D721Med (cell line): ENCODE measurements around the gene PALM3.
A peak's percentile ranks its signal among the peaks of the same experiment; 100 is the strongest.

Experiments used
- DNase-seq: peaks from one replicate; pipeline ENCODE4 v3.0.0; 2011; ENCODE audit warnings: low spot score; ENCODE audit not compliant: insufficient read length
- FAIRE-seq: peaks from 2 replicates; lab custom pipeline; 2011; peaks lifted over from hg19 to GRCh38; lab: Jason Lieb, UNC
- TF ChIP-seq, protein P1 (sequence below): IDR thresholded peaks from 2 replicates; pipeline ENCODE4 v1.5.1; 2012; ENCODE audit warnings: mild to moderate bottlenecking, control low read depth; ENCODE audit not compliant: insufficient read depth; ENCODE audit errors: missing control alignments

PALM3 gene

DNA sequence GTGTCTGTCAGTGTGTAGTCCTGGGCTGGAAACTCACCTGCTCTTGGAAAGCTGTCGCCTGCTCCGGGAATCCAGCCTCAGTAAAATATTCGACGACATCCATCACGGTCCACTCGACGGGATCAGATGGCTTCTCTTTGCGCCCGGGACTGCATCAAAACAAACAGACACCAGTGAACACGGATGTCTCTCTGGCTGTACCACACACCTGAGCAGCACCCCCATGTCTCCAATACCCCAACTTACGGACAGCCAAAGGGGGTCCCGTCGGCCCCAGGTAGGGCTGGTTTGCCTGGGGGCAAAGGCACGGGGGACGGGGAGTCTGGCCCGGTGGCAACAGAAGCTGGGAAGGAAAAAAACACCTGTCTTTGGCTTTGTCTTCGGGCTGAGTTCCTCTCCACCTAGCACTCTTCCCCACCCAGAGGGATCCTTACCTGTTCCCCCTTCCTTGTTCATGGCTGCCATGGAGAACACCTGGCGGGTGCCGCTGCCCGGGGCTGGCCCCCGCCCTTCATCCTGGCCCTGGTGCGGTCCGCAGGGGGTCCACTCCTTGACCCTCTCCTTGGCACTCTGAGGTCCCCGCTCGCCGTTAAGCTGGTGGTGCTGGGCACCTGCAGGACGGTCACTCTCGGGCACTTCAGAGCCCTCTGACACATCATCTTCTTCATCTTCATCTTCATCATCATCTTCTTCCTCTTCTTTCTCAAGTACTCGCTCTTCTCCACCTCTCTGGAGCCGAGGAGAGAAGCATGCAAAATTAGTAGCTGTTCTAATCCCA, 26.9 kb upstream of the PALM3 start:
- TF ChIP-seq, protein P1, sequence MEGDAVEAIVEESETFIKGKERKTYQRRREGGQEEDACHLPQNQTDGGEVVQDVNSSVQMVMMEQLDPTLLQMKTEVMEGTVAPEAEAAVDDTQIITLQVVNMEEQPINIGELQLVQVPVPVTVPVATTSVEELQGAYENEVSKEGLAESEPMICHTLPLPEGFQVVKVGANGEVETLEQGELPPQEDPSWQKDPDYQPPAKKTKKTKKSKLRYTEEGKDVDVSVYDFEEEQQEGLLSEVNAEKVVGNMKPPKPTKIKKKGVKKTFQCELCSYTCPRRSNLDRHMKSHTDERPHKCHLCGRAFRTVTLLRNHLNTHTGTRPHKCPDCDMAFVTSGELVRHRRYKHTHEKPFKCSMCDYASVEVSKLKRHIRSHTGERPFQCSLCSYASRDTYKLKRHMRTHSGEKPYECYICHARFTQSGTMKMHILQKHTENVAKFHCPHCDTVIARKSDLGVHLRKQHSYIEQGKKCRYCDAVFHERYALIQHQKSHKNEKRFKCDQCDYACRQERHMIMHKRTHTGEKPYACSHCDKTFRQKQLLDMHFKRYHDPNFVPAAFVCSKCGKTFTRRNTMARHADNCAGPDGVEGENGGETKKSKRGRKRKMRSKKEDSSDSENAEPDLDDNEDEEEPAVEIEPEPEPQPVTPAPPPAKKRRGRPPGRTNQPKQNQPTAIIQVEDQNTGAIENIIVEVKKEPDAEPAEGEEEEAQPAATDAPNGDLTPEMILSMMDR: no peak
- DNase-seq (no peak), FAIRE-seq (no peak)

DNA sequence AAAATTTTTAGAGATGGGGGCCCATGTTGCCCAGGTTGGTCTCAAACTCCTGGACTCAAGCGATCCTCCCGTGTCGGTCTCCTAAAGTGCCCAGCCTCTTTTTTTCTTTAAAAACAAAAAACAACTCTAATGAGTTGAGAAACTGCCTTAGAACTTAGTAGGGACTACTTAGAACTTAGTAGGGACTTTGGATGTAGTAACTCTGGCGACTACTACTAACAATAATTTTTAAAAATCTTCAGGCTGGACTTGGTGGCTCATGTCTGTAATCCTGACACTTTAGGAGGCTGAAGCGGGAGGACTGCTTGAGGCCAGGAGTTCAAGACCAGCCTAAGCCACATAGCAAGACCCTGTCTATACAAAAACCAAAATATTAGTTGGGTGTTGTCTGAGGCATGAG, 24.2 kb upstream of the PALM3 start:
- TF ChIP-seq, protein P1: no peak
- DNase-seq (no peak), FAIRE-seq (no peak)

DNA sequence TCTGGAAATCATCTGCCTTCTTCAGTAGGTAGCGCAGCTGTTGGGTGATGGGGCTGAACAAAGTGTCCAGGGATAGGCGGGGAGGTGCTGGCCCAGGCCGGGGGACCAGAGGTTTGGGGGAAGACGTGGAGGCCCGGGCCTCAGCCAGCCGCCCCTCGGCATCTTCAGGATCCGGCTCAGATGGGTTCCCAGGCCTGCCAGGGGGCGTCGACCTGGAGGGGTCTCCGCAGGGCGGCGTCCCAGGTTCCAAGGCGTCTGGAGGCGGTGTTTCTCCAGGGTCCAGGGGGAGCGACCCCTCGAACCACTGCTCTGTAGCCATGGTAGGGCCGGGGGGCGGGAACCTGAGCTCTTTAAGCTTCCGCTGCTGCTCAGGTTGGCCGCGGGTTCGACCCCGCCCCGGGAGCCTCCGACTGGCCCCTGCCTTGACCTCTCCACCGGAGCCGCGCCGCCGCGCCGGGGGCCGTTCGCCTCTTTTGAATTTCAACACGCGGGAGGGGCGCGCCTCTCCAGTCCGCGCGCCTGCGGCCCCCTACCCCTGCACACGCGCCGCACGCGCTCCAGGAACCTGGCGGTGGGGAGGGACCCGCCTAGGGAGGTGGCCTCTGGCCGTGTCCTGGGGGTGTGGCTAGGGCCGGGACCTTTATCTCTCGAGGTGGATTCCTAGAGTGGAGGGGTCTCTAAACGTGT, 23.6 kb upstream of the PALM3 start, which contains the start of gene C19orf67:
Gene C19orf67 (minus strand): TSS at position 475 of the 687 bp plus-strand sequence. CDS start 156 bp downstream, at position 319.
- DNase-seq (no peak), FAIRE-seq (no peak)
- TF ChIP-seq, protein P1: no peak

DNA sequence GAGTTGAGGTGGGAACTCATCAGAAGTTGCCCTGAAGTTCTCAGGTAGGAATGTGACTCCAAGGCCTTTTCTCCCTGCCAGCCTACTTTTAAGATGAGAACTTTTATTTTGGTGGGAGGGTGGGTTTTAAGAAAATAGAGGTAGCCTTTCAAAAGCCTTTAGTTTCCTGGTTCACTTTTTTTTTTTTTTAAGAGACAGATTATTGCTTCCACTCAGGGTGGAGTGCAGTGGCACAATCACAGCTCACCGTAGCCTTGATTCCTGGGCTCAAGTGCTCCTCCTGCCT, 20.7 kb upstream of the PALM3 start:
- FAIRE-seq (no peak), DNase-seq (no peak)
- TF ChIP-seq, protein P1: no peak

DNA sequence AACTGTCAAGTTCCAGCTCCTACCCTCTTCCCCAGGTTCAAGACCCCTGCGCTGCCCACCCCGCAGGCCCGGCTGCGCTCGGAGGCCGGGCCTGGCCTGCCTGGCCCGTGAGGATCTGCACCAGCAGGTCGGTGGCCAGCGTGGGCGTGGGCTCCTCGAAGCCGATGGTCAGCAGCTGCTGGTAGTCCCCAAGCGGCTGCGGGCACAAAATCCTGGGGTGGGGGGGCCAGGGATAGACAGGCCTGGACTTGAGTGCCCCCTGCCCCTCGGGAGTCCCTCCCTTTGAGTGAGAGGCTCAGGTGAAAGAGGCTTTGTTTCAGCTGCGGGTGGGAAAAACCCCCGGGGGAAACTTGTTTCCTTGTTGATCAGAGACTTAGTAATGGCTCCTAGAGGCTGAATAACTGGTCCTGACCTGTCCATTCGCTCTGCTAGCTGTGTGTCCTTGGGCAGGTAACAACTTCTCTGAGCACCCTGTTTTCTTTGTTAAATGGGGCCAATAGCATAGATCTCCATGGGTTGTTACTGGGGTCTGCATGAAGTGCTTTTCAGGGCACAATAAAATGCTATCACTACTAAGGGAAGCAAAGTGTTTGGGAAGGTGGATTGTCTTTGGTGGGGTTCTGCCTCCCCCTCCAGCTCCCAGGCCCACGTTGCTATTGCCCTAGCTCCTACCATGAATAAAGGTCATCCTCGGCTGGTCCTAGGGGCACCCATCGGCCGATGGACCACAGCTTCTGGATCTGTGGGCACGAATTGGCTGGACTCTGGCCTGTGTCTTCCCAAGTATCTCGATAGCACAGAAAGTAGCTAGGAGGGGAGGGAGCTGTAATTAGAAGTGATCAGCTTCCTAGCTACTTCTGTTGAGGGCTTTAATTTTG, 20.2 kb upstream of the PALM3 start:
- no peak for DNase-seq
- FAIRE-seq: no peak
- TF ChIP-seq, protein P1: no peak

DNA sequence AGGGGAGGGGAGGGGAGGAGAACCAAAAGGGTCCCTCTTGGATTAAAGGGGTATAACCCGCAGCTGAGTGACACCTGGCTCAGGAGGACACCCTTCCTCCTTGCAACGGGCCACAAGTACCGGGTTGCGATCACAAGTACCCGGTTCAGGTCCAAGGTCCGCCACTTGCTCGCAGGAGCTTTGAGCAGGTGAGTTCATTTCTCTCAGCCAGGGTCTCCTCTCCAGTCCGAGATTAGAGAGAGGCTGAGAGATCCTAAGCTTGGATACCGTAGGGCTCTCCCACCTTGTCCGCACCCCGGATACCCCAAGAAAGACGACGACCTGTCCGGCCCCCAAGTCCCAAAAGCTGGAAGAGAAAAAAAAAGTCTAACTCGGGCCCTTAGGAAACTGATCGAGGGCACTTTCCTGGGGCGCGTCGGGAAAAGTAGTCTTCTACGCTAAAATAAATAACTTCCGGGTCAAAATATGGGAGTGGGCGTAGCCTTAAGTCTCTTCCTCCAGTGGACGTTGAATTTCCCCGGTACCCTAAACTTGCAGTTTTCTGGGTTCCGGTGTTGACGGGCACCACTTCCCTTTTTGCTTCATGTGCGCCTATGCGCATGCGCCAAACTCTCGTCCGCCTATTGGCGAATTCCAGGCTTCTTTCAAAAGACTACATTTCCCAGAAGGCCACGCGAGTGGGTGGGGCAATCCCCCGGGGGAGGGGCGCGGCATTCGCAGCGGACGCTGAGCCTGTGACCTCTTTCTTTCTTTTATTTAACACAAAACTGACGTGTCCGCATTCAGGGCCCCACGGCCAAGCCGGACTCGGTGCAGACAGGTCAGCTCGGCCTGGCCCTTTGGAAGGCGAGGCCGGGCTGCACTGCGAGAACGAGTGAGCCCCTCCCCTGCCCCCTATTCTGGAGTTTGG, 19.3 kb upstream of the PALM3 start:
- TF ChIP-seq, protein P1: no peak
- FAIRE-seq: peak; percentile 77
- peak; percentile 93 for DNase-seq
